Mesendoderm (in vitro differentiated cells): ENCODE results near the gene LTB4R.
"Not testable (repeated sequence)": the region's sequence is repeated elsewhere in the genome, so short reads cannot be mapped to it uniquely, and the experiment has no call there.

ENCODE experiments used
- DNase-seq: peaks from one replicate; pipeline ENCODE4 v3.0.0; 2013
- H2AK5ac ChIP-seq: 2 replicates; pipeline ENCODE4 v1.6.1; 2013; ENCODE audit warnings: low read length, inconsistent platforms
- H2BK120ac ChIP-seq: 2 replicates; pipeline ENCODE4 v1.6.1; 2013; ENCODE audit warnings: low read depth, mild to moderate bottlenecking, low read length, moderate library complexity, mixed read lengths
- H2BK15ac ChIP-seq: replicated peaks from 2 replicates; pipeline ENCODE4 v1.6.1; 2013; ENCODE audit warnings: low read depth, mild to moderate bottlenecking, moderate library complexity
- H2BK5ac ChIP-seq: 2 replicates; pipeline ENCODE4 v1.6.1; 2013; ENCODE audit warnings: low read length, inconsistent platforms
- H3K18ac ChIP-seq: 2 replicates; pipeline ENCODE4 v1.6.1; 2013; ENCODE audit warnings: mild to moderate bottlenecking, low read length, mixed read lengths
- H3K23ac ChIP-seq: one replicate; pipeline ENCODE4 v1.6.1; 2013; ENCODE audit warnings: low read length
- H3K27ac ChIP-seq: 2 replicates; pipeline ENCODE4 v1.5.1; 2013; ENCODE audit warnings: low read depth, mild to moderate bottlenecking, inconsistent platforms, low read length, moderate library complexity
- H3K27me3 ChIP-seq: 2 replicates; pipeline ENCODE4 v1.6.1; 2013; ENCODE audit warnings: low read length, control low read depth, mild to moderate bottlenecking, inconsistent platforms; ENCODE audit not compliant: insufficient read depth, poor library complexity
- H3K36me3 ChIP-seq: 2 replicates; pipeline ENCODE4 v1.6.1; 2013; ENCODE audit warnings: low read length, inconsistent platforms; ENCODE audit not compliant: control insufficient read depth, insufficient read depth
- H3K4ac ChIP-seq: one replicate; pipeline ENCODE4 v1.6.1; 2013; ENCODE audit warnings: low read depth, mild to moderate bottlenecking, low read length, moderate library complexity
- H3K4me1 ChIP-seq: 2 replicates; pipeline ENCODE4 v1.6.1; 2013; ENCODE audit warnings: low read depth, low read length, inconsistent platforms; ENCODE audit not compliant: control insufficient read depth
- H3K4me2 ChIP-seq: 2 replicates; pipeline ENCODE4 v1.6.1; 2013; ENCODE audit warnings: low read length
- H3K4me3 ChIP-seq: 2 replicates; pipeline ENCODE4 v1.5.1; 2013; ENCODE audit warnings: mild to moderate bottlenecking, low read length
- H3K56ac ChIP-seq: one replicate; pipeline ENCODE4 v1.6.1; 2013; ENCODE audit warnings: low read length
- H3K79me1 ChIP-seq: 2 replicates; pipeline ENCODE4 v1.6.1; 2013; ENCODE audit warnings: low read length, inconsistent platforms
- H3K79me2 ChIP-seq: 2 replicates; pipeline ENCODE4 v1.6.1; 2013; ENCODE audit warnings: mild to moderate bottlenecking, low read length; ENCODE audit not compliant: control insufficient read depth, insufficient read depth
- H3K9ac ChIP-seq: 2 replicates; pipeline ENCODE4 v1.6.1; 2013; ENCODE audit warnings: low read length, inconsistent platforms
- H4K5ac ChIP-seq: one replicate; pipeline ENCODE4 v1.6.1; 2013; ENCODE audit warnings: low read length
- H4K8ac ChIP-seq: one replicate; pipeline ENCODE4 v1.6.1; 2013; ENCODE audit warnings: low read depth, mild to moderate bottlenecking, control low read depth, low read length, moderate library complexity
- WGBS: extraction: QIAGEN DNeasy Blood & Tissue Kit; methylation state at CpG from one replicate; pipeline ENCODE4 v1.1.7; 2013; ENCODE audit warnings: low lambda C conversion rate, missing lambda C conversion rate; ENCODE audit not compliant: insufficient coverage; ENCODE audit errors: extremely low coverage; 5-methylcytosine and 5-hydroxymethylcytosine counted together

The LTB4R gene

DNA sequence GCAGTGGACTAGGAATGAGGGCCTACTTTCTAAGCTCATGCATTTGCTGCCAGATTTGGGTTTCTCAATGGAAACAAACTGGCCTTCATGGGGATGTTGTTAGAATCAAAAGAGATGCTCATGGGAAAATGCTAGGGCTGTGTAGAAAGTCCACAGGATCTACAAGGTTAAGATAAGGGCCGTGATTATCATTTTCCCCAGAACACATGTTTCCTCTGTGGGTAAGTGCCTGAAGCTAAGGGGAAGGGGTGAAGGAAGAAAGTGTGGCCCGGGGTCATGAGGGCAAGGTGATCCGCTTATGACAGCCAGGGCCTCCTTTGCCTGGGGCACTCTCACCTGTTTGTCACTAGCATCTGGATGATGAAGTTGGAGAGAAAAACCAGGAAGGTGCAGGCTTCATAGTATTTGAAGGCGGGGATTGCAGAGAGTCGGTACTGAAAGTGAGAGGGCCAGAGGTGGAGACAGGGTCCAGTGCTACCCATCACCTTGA is 13.8 kb downstream of the LTB4R start:
- no peak overlapping the region for H2BK120ac ChIP-seq
- H3K4me2 ChIP-seq = no peak overlapping the region
- H3K27ac ChIP-seq = no peak overlapping the region
- whole genome bisulfite sequencing = no CpG with 5 or more reads among the region's 5 CpGs
- no peak overlapping the region for H4K8ac ChIP-seq
- H2AK5ac ChIP-seq = no peak overlapping the region
- H3K56ac ChIP-seq = no peak overlapping the region
- DNase-seq = no peak
- no peak overlapping the region for H3K4ac ChIP-seq
- H2BK15ac ChIP-seq = no peak overlapping the region
- no peaks in the 10 kb centered on the region for H3K79me2 ChIP-seq
- no peaks in the 10 kb centered on the region for H3K4me1 ChIP-seq
- H3K9ac ChIP-seq = no peak overlapping the region
- no peaks in the 10 kb centered on the region for H3K79me1 ChIP-seq
- H3K27me3 ChIP-seq = no peaks in the 10 kb centered on the region
- H4K5ac ChIP-seq = no peak overlapping the region
- H2BK5ac ChIP-seq = no peak overlapping the region
- no peak overlapping the region for H3K18ac ChIP-seq
- H3K4me3 ChIP-seq = no peak overlapping the region
- no peaks in the 10 kb centered on the region for H3K36me3 ChIP-seq
- H3K23ac ChIP-seq = no peak overlapping the region

DNA sequence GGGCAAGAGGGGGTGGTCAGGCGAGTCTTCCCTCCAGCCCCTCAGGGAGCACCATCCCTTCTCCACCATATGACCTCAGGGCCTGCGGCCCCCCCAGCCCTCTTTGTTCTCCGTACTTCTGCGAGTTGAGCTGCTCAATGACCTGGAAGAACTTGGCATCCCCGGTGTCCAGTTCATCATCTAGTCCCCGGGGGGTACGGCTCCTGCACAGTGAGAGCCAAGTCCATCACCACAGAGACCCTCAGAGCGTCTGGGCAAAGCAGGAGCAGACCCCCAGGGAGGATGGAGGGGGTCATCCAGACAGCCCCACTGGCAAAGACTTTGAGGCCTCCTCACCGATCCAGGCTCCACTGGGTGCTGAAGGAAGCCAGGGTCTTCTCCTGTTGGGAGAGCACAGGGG is 14.7 kb downstream of the LTB4R start:
- H4K5ac ChIP-seq = no peak overlapping the region
- no peaks in the 10 kb centered on the region for H3K36me3 ChIP-seq
- no peaks in the 10 kb centered on the region for H3K4me1 ChIP-seq
- H4K8ac ChIP-seq = no peak overlapping the region
- no peak overlapping the region for H3K23ac ChIP-seq
- H2AK5ac ChIP-seq = no peak overlapping the region
- no peaks in the 10 kb centered on the region for H3K79me1 ChIP-seq
- H3K27me3 ChIP-seq = no peaks in the 10 kb centered on the region
- H3K4me3 ChIP-seq = no peak overlapping the region
- H2BK120ac ChIP-seq = no peak overlapping the region
- H3K18ac ChIP-seq = no peak overlapping the region
- no peak overlapping the region for H3K4ac ChIP-seq
- no peak overlapping the region for H2BK15ac ChIP-seq
- WGBS = no CpG with 5 or more reads among the region's 9 CpGs
- H2BK5ac ChIP-seq = no peak overlapping the region
- DNase-seq = no peak
- H3K9ac ChIP-seq = no peak overlapping the region
- no peak overlapping the region for H3K56ac ChIP-seq
- no peak overlapping the region for H3K27ac ChIP-seq
- no peaks in the 10 kb centered on the region for H3K79me2 ChIP-seq
- no peak overlapping the region for H3K4me2 ChIP-seq

DNA sequence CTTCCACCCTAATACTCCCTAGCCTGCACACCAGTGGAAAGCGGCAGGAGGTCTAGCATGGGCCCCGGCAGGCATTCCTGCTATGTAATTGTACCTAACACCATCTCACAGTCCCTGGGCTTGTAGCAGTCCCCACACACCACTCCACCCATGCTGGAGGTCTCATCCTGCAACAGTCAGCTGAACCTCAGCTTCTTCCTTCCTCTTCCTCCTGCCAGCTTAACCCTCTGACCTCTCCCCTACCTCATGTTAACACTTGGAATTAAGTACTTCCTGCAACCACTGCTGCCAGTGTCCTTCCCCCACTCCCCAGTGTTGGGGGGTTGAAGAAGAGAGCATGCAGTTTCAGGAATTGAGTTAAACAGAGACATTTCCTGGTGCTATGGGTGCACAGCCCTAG is 16.0 kb downstream of the LTB4R start:
- Histone ChIP-seq H2AK5ac (no peak overlapping the region), H3K4ac (no peak overlapping the region), H3K79me2 (no peaks in the 10 kb centered on the region), H2BK120ac (no peak overlapping the region), H3K23ac (no peak overlapping the region), H3K27ac (no peak overlapping the region), H3K36me3 (no peaks in the 10 kb centered on the region), H4K5ac (no peak overlapping the region), H3K4me2 (no peak overlapping the region), H4K8ac (no peak overlapping the region), H3K18ac (no peak overlapping the region), H3K56ac (peak overlapping the region; percentile 15), H3K4me3 (no peak overlapping the region), H2BK5ac (no peak overlapping the region), H3K79me1 (no peaks in the 10 kb centered on the region), H2BK15ac (no peak overlapping the region), H3K4me1 (no peaks in the 10 kb centered on the region), H3K9ac (no peak overlapping the region), H3K27me3 (no peaks in the 10 kb centered on the region)
- DNase-seq = no peak
- no CpG with 5 or more reads among the region's 2 CpGs for WGBS

DNA sequence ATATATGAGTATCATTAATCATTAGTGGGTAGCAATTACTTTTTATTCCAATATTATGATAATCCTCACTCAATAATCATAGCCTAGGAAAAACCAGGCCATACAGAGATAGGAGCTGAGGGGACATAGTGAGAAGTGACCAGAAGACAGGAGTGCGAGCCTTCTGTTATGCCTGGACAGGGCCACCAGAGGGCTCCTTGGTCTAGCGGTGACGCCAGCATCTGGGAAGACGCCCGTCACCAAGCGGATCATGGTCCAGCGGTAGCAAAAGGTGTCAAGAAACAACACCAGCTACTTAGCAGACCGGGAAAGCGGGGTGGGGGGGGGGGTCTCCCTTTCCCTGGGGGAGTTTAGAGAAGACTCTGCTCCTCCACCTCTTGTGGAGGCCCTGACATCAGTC is 16.6 kb downstream of the LTB4R start:
- not testable (repeated sequence) for DNase-seq, H3K27ac ChIP-seq, H3K79me2 ChIP-seq, H3K23ac ChIP-seq, H3K56ac ChIP-seq, H3K4me2 ChIP-seq, H3K4me3 ChIP-seq, H3K4ac ChIP-seq, H3K79me1 ChIP-seq, H3K18ac ChIP-seq, H2BK120ac ChIP-seq, H3K9ac ChIP-seq, H3K36me3 ChIP-seq, H2BK15ac ChIP-seq, H4K8ac ChIP-seq, H3K4me1 ChIP-seq, H4K5ac ChIP-seq, H3K27me3 ChIP-seq, H2AK5ac ChIP-seq, H2BK5ac ChIP-seq
- no CpG with 5 or more reads among the region's 9 CpGs for WGBS

DNA sequence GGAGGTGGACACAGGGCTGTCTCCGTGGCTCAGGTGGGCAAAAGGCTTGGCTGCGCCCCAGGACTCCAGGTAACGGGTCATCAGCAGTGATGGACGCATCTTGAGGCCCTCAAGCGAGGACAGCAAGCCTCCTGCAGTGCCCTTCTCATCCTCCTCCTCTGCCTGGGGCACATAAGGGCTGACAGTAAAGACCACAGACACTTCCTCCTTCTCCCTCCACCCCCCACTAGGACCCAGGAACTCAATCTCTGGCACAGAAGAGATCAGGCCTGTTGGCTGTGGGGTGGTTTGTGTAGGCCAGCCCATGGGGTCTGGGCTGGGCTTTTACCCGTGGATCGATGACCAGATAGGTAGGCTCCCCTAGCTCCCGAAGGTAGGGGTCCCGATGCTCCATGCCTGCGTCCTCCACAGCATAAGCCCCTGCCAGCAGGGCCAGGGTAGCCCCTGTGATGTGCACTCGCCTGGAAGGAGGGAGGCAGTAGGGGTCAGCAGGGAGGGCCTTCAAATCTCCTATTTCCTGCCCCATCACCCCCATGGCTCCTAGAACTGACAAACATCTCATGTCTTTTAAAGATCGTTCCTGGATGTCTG is 17.9 kb downstream of the LTB4R start:
- Histone ChIP-seq H3K27ac (no peak overlapping the region), H4K5ac (no peak overlapping the region), H3K4me3 (no peak overlapping the region), H3K56ac (no peak overlapping the region), H2BK5ac (no peak overlapping the region), H3K4me1 (no peaks in the 10 kb centered on the region), H3K79me2 (no peaks in the 10 kb centered on the region), H3K18ac (no peak overlapping the region), H4K8ac (no peak overlapping the region), H2BK120ac (no peak overlapping the region), H3K79me1 (no peaks in the 10 kb centered on the region), H2AK5ac (no peak overlapping the region), H3K4ac (no peak overlapping the region), H3K9ac (no peak overlapping the region), H3K4me2 (no peak overlapping the region), H2BK15ac (no peak overlapping the region), H3K36me3 (no peaks in the 10 kb centered on the region), H3K27me3 (peaks cover 6% of the 10 kb centered on the region), H3K23ac (no peak overlapping the region)
- WGBS = no CpG with 5 or more reads among the region's 12 CpGs
- no peak for DNase-seq

DNA sequence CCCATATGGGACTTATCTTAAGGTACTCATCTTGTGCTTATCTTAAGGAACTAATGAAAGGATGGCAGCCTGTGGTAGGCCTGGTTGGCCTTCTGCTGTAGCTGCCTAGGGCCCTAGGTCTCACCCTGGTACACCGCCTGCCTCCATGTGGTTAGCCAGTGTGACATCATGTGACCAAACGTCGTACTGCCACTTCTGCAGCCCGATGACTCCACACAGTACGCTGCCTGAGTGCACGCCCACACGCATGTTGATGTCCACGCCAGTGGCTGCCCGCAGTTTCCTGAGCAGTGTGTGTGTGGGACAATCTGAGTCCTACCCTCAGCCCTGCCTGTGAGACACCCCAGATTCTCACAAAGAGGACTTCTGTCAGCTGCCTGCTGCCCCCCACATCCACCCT is 18.4 kb downstream of the LTB4R start:
- WGBS = no CpG with 5 or more reads among the region's 9 CpGs
- no peak overlapping the region for H3K4me3 ChIP-seq

More for the DNA sequence above, 18.4 kb downstream of the LTB4R start:
- no peak overlapping the region for H3K23ac ChIP-seq
- H3K4ac ChIP-seq = no peak overlapping the region
- no peak overlapping the region for H3K4me2 ChIP-seq
- H2AK5ac ChIP-seq = no peak overlapping the region
- no peaks in the 10 kb centered on the region for H3K79me1 ChIP-seq
- DNase-seq = no peak
- no peaks in the 10 kb centered on the region for H3K4me1 ChIP-seq
- H2BK15ac ChIP-seq = no peak overlapping the region
- no peak overlapping the region for H4K5ac ChIP-seq
- no peak overlapping the region for H3K18ac ChIP-seq
- H3K27me3 ChIP-seq = peaks cover 10% of the 10 kb centered on the region
- H3K9ac ChIP-seq = no peak overlapping the region
- H3K36me3 ChIP-seq = no peaks in the 10 kb centered on the region
- H2BK5ac ChIP-seq = no peak overlapping the region
- H3K27ac ChIP-seq = no peak overlapping the region
- H2BK120ac ChIP-seq = no peak overlapping the region
- no peak overlapping the region for H4K8ac ChIP-seq
- H3K56ac ChIP-seq = no peak overlapping the region
- no peaks in the 10 kb centered on the region for H3K79me2 ChIP-seq
